Measurements from ENCODE around the gene TSPAN32.
A peak's percentile ranks its signal among the peaks of the same experiment; 100 is the strongest.

TSPAN32 gene
- total RNA-seq: 54.0 reads per million, percentile 70 among the genes with 10 or more reads in this experiment

GRCh38 chr11:2301631-2302305, at the start of gene TSPAN32, which contains the start of gene C11orf21:
Gene TSPAN32, plus strand, starts transcription at chr11:2302013. Its CDS starts 137 bp downstream, at chr11:2302150.
Gene C11orf21, minus strand, starts transcription at chr11:2301918. Its CDS starts 110 bp downstream, at chr11:2301808.
- peak; percentile 43 for DNase-seq

- DNase-seq: no peak
Measured at GRCh38 chr11:2252018-2252417, 49.8 kb upstream of the TSPAN32 start.

- DNase-seq: no peak
Measured at GRCh38 chr11:2256293-2256913, 45.4 kb upstream of the TSPAN32 start.

GRCh38 chr11:2256951-2257700, 44.7 kb upstream of the TSPAN32 start:
- DNase-seq: no peak

- DNase-seq: no peak
Measured at GRCh38 chr11:2258501-2259465, 43.0 kb upstream of the TSPAN32 start.

GRCh38 chr11:2259466-2259830, 42.4 kb upstream of the TSPAN32 start:
- DNase-seq: no peak

- no peak for DNase-seq
Measured at GRCh38 chr11:2259897-2260451, 41.8 kb upstream of the TSPAN32 start.

- no peak for DNase-seq
Measured at GRCh38 chr11:2260491-2261364, 41.1 kb upstream of the TSPAN32 start.

GRCh38 chr11:2261436-2262230, 40.2 kb upstream of the TSPAN32 start:
- DNase-seq: no peak

- no peak for DNase-seq
Measured at GRCh38 chr11:2262301-2263070, 39.3 kb upstream of the TSPAN32 start.

GRCh38 chr11:2263071-2263565, 38.7 kb upstream of the TSPAN32 start:
- no peak for DNase-seq

- DNase-seq: no peak
Measured at GRCh38 chr11:2263724-2264360, 38.0 kb upstream of the TSPAN32 start.

GRCh38 chr11:2264366-2265053, 37.3 kb upstream of the TSPAN32 start:
- no peak for DNase-seq

GRCh38 chr11:2265396-2265795, 36.4 kb upstream of the TSPAN32 start:
- no peak for DNase-seq

- DNase-seq: no peak
Measured at GRCh38 chr11:2265854-2266585, 35.8 kb upstream of the TSPAN32 start.

GRCh38 chr11:2266586-2267305, 35.1 kb upstream of the TSPAN32 start:
- no peak for DNase-seq
